GM21576 (cell line): ENCODE results near the gene NR1I2.

Experiments
- ATAC-seq: cut with Tn5 transposase; IDR thresholded peaks from one replicate; pipeline ENCODE4 v1.9.1; 2021; ENCODE audit warnings: mild to moderate bottlenecking, moderate library complexity; ENCODE audit not compliant: unreplicated experiment

The NR1I2 gene

DNA sequence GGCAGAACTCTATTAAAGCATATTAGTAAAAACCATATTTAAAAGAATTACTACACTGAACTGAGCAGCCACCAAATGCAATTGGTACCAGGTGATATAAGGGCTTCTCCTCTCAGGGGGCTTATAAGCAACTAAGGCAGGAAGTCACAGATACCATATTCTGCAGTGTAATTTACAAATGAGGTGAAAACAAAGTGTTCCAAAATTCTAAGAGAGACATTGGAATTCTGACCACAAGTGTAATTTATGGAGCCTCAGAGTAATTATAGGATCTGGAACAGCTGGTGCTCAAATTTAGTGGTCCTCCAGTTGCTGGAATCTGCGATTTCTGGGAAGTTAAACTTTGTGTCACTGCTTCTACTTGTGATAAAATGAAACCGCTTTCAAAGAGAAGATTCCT is 3.1 kb upstream of the NR1I2 start:
- ATAC-seq = no peak

DNA sequence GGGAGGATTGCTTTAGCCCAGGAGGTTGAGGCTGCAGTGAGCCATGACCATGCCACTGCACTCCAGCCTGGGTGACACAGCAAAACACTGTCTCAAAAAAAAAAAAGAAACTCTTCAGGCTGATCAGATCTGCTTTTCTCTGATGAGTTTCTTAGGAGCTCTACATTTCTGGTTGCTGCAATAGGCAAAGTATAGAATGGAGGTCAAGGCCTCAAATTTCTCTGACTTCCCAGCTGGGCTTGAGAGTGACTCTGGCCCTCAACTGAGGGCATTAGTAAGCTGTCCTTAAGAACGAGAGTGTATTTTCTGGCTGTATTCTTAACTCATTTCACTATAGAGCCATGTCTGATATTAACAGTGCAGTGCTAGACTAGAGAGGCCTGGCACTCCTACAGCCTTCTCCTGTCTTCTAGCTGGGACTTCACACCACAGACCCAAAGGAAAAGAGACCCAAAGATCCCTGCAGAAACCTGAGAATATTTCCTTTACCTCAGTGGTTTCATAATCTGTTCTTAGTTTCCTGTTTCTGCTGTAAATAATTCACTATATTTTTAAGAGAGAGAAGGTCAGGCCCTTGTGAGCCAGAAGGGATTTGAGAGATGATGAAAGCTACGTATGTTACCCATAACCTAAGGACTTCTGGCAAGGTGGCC is 2.0 kb upstream of the NR1I2 start:
- peak; percentile 56 for ATAC-seq

DNA sequence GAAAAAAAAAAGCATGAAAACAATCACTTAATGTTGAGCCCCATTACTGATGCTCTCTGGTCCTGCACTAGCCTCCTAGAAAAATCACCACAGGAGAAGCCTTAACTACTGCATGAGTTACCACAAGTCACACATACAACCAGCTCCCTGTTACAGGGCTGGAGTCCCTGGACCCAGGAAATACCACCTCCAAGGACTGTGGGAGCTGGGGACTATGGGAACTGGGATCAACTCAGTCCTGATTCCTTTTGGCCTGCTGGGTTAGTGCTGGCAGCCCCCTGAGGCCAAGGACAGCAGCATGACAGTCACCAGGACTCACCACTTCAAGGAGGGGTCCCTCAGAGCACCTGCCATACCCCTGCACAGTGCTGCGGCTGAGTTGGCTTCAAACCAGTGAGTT is 559 bp downstream of the NR1I2 start:
- ATAC-seq = no peak

DNA sequence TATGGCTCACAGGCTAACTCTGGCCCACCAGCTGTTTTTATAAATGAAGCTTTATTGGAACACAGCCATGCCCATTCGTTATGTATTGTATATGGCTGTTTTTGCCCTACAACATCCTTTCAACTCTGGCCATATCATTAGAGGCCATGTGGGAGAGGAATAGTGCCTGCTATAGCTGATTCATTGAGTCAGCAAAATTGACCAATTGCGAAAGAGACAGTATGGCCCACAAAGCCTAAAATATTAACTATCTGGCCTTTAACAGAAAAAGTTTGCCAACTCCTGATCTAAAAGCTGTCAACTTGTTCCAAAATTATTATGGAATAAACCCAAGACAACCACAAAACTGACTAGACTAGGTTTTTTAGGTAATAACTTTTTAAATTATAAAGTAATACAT is 1.4 kb downstream of the NR1I2 start:
- ATAC-seq = no peak

DNA sequence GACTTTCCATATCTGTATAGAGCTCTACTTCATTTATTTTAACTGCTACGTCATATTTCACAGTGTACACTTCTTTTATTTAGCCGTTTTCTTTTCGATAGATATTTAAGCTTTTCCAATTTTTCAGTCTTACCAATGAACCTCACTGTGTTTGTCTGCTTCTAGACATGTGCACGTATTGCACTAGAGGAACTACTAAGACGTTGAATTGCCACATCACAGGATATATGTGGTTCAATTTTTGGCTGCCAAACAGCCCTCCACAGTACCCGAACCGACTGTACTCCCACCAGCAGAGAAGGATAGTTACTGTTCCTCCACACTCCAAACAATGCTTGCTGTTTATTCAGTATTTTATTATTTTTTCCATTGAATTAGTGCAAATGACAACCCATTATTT is 2.0 kb downstream of the NR1I2 start:
- ATAC-seq = no peak

DNA sequence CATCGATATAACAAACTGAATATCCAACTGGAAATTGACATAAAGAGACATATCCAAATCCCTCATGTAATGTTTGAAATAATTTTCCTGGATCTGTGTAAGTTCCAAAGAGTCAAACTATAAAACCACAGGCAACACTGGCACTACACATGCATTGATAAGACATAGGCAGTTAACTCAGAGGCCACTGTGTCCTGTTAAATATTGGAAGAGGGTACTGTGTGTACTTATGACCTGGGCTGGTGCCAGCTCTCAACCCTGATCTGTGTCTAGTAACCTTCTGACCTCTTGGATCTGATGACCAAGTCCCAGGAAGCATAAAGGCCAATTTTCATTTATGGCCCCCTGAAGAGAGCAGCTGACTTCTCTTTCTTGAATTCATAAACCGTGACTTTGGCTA is 4.5 kb downstream of the NR1I2 start:
- no peak for ATAC-seq

DNA sequence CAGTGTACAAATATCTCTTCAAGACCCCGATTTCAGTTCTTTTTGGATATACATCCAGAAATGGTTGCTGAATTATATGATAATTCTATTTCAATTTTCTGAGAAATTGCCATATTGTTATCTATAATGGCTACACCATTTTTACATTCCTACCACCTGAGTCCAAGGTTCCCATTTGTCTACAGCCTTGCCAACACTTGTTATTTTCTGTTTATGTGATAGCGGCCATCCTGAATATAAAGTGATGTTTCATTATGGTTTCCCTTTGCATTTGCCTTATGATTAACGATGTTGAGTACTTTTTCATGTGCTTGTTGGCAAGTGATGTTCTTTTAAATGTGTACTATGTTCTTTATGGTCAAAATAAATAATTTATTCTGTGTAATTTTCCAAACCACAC is 8.5 kb downstream of the NR1I2 start:
- ATAC-seq = no peak

DNA sequence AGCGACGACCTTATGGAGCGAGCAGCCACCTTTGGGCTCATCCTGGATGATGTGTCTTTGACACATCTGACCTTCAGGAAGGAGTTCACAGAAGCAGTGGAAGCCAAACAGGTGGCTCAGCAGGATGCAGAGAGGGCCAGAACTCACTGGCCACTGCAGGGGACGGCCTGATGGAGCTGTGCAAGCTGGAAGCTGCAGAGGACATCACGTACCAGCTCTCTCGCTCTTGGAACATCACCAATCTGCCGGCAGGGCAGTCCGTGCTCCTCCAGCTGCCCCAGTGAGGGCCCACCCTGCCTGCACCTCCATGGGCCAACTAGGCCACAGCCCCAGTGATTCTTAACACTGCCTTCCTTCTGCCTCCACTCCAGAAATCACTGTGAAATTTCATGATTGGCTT is 10.4 kb downstream of the NR1I2 start:
- ATAC-seq = no peak

DNA sequence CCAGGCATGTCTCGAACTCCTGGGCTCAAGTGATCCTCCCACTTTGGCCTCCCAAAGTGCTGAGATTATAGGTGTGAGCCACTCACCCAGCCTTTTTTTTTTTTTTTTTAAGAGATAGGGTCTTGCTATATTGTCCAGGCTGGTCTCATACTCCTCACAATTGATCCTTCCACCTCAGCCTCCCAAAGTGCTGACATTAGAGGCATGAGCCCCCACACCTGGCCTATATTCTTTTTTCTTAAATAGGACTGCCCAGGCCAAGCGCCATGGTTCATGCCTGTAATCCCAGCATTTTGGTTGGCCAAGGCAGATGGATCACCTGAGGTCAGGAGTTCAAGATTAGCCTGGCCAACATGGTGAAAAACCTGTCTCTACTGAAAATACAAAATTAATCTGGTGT is 12.5 kb downstream of the NR1I2 start:
- no peak for ATAC-seq

DNA sequence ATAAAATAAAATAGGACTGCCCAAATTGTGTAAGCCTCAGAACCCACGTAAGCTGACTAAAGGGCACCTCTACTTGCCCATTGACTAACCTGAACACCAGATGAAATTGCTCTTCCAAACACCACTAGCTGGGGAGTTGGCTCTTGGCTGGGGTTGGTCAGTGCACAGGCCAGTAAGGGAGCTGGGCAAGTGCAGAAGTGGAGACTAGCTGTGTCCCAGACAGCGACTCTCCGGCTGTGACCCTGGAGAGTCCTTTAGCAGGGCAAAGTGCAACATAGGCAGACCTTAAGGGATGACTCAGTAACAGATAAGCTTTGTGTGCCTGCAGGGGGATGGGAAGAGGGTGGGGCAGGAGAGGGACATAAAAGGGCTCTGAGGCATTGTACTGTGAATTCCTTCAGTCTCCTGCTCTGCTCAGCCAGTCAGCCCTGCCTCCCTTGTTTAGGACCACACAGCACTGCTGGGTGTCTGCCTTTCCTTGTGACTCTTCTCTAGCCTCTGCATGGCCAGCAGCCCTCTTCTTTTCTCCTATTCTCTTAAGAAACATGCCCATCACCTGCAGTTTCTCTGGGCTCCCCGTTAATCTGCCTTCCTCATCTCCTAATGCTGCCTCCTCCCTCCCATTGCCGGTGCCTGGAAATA is 13.2 kb downstream of the NR1I2 start:
- no peak for ATAC-seq

DNA sequence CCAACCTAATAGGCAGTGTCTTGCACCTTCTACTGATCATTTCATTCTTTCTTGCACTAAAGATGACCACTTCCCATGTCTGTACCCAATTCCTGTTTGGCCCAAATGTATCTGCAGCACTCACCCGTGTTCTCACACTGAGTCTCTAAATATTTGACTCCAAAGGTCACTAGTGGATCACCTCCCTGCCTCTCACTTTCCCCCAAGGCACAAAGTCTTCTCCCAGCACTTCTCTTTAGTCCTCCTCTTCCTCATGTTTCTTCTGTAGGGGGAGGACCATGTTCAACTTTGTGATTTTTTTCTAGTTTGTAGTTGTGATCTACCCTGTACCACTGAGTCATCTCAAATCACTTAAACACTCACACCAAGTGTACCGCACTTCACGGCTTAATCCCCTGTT is 13.9 kb downstream of the NR1I2 start:
- ATAC-seq = no peak

DNA sequence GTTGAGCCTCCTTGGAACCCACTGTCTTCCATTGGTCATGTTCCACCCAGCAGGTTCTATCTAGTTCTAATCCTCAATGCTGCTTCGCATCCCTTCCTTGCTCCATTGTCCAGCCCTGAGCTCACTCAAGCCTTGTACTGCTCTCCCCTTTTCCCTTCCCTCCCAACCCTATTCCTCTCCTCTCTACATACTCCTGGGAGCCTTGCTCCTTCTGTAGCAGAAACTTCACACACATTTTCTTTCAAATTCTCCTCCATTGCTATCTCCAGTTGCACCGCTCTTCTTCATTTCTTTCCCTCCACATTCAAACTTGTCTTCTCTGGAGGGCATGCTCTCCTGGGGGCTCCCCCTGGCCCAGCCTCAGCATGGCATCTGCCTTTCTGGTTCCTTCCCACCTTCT is 14.5 kb downstream of the NR1I2 start:
- ATAC-seq = no peak

DNA sequence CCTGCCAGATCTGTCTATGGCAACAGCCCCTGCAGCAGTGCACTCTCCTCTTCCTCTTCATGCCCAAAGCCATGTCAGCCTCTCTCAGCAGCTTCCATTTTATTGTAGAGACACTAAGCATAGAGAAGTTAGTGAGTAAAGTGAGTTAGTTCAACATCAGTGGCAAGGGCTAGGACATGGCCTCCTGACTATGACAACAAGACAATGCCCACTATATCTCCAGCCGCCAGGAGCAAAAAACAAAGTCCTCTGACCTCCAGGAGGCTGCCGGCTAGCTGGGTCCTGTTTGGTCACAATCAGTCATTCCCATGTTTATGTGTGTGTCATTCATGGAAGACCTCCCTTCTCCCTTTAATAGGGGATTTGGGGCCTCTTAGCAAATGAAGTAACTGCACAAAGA is 14.9 kb downstream of the NR1I2 start:
- no peak for ATAC-seq

DNA sequence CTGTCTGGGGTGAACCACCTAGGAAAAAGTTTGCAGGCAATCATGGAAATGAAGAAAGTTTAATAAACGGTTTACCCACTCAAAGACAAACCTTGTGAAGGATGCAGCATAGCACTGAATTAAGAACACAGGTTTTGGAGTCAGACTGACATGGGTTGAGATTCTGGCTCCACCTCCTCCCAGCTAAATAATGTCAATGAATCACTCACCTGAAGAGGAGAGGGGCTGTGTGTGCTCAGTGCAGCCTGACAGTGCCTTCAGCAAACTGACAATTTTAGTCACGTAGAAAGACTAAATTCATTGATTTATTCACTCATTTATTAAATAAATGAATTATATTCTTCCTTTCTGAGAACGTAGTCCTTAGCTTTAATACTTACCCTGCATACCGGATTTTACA is 18.9 kb downstream of the NR1I2 start:
- no peak for ATAC-seq

DNA sequence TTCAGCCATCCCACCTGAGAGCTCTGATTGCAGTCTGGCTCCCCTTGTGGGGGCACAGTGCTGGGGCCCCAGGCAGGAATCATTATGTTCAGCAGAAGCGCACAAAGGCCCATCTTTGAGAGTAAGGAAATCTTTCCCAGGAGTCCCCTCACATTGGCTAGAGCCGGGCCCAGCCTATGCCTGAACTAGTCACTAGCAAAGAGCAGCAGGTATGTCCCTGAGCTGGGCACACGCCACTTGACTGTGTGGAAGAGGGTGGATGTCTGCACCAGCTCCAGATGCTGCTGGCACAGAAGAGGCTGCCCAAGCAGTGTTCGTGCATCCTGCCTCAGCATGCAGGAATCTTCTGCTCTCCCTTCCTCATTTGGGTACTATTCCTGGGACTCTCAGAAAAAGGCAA is 26.3 kb downstream of the NR1I2 start:
- ATAC-seq = no peak

DNA sequence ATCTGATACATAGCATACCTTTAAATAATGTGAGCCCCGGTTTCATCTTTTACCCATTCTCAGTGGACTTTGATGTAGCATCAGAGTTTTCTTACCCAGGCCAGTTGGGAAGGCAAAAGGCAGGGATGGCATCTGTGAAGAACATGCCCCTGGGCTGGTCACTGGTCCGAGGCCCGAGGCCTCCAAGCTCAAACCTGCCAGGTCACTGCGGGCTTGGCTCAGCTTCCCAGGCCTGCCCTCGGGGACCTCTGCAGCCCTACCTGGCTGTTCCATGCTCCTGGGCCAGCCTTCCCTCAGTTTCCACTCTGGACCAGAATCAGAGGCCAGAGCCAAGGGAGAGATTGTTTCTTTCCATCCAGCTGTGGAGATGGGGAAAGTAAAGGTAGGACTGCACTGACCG is 26.9 kb downstream of the NR1I2 start:
- no peak for ATAC-seq

DNA sequence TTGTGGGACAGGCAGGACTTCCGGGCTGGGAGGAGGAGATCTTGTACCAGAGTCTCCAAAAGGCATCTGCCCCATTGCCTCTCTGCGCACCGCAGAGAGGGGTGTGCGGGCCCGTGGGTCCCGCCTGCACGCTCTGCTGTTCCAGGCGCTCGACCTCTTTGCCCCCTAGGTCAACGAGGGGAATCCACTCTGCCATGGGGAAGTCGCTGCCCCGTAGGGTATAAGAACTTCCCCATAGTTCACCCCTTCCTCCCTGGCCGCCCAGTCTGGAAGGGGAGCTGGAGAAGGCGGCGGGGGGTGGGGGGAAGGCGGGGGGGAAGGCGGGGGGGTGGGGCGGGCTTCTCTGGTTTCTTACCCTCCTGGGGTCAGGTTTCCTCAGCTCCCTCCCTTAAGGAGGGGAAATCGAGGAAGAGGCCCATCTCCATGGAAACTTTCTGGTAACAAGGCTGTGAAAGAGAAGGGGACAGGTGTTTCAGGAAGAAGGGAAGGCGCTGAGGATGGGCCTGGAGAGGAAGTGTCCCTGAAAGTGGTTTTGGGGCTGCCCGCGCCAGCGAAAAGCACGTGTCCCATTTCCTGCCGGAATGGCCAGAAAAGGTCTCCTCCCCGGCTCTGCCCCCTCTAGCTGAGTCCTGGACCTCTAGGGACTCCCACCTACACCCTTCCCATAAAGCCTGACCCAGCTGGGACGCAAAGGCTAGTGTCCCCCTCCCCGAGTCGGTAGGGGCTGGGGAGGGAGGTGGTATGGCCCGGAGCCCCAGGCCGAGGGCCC is 27.5 kb downstream of the NR1I2 start:
- ATAC-seq = peak; percentile 28

DNA sequence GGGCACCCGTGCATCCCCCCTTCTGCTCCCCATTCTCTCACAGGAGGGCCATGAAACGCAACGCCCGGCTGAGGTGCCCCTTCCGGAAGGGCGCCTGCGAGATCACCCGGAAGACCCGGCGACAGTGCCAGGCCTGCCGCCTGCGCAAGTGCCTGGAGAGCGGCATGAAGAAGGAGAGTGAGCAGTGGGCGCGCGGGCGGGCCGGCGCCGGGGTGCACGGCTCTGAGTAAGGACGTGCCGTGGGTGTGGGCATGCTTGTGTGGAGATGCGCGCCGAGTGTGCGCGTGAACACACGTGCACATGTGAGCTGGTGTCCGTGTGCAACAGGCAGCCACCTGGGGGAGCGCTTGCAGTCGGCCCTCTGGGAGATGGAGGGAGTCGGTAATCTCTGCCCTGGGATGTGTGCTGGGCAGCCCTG is 28.1 kb downstream of the NR1I2 start:
- peak; percentile 75 for ATAC-seq

DNA sequence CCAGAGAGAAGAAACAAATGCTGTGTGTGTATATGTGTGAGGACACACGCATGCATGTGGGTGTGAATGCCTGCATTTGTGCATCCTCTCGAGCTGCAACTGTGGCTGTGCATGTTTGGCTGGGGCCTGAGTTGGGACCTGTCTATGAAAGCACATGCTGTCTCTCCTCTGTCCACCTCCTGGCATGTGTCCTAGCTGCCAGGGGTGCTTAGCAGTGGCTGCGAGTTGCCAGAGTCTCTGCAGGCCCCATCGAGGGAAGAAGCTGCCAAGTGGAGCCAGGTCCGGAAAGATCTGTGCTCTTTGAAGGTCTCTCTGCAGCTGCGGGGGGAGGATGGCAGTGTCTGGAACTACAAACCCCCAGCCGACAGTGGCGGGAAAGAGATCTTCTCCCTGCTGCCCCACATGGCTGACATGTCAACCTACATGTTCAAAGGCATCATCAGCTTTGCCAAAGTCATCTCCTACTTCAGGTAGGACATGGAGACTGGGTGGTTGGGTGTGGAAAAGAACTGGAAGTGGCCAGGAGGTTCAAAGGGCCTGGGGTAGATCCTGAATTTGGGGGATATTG is 30.7 kb downstream of the NR1I2 start:
- no peak for ATAC-seq

DNA sequence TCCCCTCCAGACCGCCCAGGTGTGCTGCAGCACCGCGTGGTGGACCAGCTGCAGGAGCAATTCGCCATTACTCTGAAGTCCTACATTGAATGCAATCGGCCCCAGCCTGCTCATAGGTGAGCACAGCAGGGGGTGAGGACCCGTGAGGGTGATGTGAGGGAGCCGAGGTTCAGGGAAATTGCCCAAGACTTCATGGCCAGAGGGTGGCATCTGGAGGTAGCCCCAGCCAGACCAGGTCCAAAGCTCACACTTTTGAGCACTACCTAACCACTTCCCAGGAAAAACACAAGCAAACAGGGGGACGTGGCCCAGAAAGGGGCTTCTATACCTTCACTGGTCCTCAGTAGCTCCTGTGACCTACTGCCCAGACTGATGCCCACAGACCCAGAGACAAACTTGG is 33.8 kb downstream of the NR1I2 start:
- no peak for ATAC-seq

DNA sequence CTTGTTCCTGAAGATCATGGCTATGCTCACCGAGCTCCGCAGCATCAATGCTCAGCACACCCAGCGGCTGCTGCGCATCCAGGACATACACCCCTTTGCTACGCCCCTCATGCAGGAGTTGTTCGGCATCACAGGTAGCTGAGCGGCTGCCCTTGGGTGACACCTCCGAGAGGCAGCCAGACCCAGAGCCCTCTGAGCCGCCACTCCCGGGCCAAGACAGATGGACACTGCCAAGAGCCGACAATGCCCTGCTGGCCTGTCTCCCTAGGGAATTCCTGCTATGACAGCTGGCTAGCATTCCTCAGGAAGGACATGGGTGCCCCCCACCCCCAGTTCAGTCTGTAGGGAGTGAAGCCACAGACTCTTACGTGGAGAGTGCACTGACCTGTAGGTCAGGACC is 35.2 kb downstream of the NR1I2 start:
- ATAC-seq = no peak
